MM.1S (cell line): ENCODE measurements around the gene P3H1.

Experiments used
- EZH2phosphoT487 ChIP-seq: fragments of 300-600 bp; sonication (generic); IDR thresholded peaks from 2 replicates; pipeline ENCODE4 v1.6.1; 2018; ENCODE audit warnings: antibody characterized with exemption, low read length
- TF ChIP-seq, protein P1 (sequence below): fragments of 300-600 bp; sonication (generic); IDR thresholded peaks from 2 replicates; pipeline ENCODE4 v1.5.1; 2016; ENCODE audit warnings: antibody characterized with exemption, low read length, mixed read lengths

- TF ChIP-seq, protein P1, sequence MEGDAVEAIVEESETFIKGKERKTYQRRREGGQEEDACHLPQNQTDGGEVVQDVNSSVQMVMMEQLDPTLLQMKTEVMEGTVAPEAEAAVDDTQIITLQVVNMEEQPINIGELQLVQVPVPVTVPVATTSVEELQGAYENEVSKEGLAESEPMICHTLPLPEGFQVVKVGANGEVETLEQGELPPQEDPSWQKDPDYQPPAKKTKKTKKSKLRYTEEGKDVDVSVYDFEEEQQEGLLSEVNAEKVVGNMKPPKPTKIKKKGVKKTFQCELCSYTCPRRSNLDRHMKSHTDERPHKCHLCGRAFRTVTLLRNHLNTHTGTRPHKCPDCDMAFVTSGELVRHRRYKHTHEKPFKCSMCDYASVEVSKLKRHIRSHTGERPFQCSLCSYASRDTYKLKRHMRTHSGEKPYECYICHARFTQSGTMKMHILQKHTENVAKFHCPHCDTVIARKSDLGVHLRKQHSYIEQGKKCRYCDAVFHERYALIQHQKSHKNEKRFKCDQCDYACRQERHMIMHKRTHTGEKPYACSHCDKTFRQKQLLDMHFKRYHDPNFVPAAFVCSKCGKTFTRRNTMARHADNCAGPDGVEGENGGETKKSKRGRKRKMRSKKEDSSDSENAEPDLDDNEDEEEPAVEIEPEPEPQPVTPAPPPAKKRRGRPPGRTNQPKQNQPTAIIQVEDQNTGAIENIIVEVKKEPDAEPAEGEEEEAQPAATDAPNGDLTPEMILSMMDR: no peak
- TF ChIP-seq EZH2phosphoT487: no peak
These were observed 24.1 kb downstream of the P3H1 start for GRCh38 chr1:42742617-42743316.
